22Rv1 (cell line): Measurements from ENCODE around the gene PDX1.

Source experiments
- H3K27ac ChIP-seq: fragments of 450-650 bp; 2 replicates; pipeline ENCODE4 v1.5.1; 2017
- CTCF ChIP-seq: fragments of 450-650 bp; IDR thresholded peaks from 2 replicates; pipeline ENCODE4 v1.5.1; 2017; ENCODE audit warnings: mild to moderate bottlenecking
- ZFX ChIP-seq: fragments of 450-650 bp; IDR thresholded peaks from 2 replicates; pipeline ENCODE4 v1.6.1; 2017; ENCODE audit warnings: antibody characterized with exemption, borderline replicate concordance

Gene PDX1

GRCh38 chr13:27919934-27920676, at the start of gene PDX1:
PDX1 (plus strand) TSS chr13:27920000; CDS start chr13:27920139, 139 bp downstream.
- no peak within 1 kb of the TSS for H3K27ac ChIP-seq
- TF ChIP-seq ZFX (no peak), CTCF (no peak)

GRCh38 chr13:27878274-27878673, 41.5 kb upstream of the PDX1 start:
- TF ChIP-seq CTCF (no peak), ZFX (no peak)
- no peak overlapping the region for H3K27ac ChIP-seq

- no peak overlapping the region for H3K27ac ChIP-seq
- TF ChIP-seq CTCF: no peak
- no peak for TF ChIP-seq ZFX
Measured at GRCh38 chr13:27889471-27889870, 30.3 kb upstream of the PDX1 start.

- TF ChIP-seq CTCF: no peak
- no peak for TF ChIP-seq ZFX
- no peak overlapping the region for H3K27ac ChIP-seq
Measured at GRCh38 chr13:27896726-27897125, 23.1 kb upstream of the PDX1 start.

GRCh38 chr13:27904719-27905118, 15.1 kb upstream of the PDX1 start:
- TF ChIP-seq ZFX (no peak), CTCF (no peak)
- H3K27ac ChIP-seq: no peak overlapping the region

GRCh38 chr13:27905650-27906049, 14.2 kb upstream of the PDX1 start:
- H3K27ac ChIP-seq: no peak overlapping the region
- TF ChIP-seq ZFX (no peak), CTCF (no peak)

GRCh38 chr13:27907121-27907787, 12.5 kb upstream of the PDX1 start:
- H3K27ac ChIP-seq: no peak overlapping the region

More at GRCh38 chr13:27907121-27907787, 12.5 kb upstream of the PDX1 start:
- TF ChIP-seq CTCF (no peak), ZFX (no peak)
